HCT116 (cell line): ENCODE measurements around the gene GRM1.

Experiments
- ELF1 ChIP-seq: IDR thresholded peaks from 2 replicates; pipeline ENCODE4 v1.6.1; 2012; ENCODE audit warnings: low read depth, borderline replicate concordance
- FOSL1 ChIP-seq: IDR thresholded peaks from 2 replicates; pipeline ENCODE4 v1.6.1; 2012; ENCODE audit warnings: low read depth
- JUND ChIP-seq: IDR thresholded peaks from 2 replicates; pipeline ENCODE4 v1.6.1; 2012
- POLR2A ChIP-seq: IDR thresholded peaks from 2 replicates; pipeline ENCODE4 v1.7.0; 2011; ENCODE audit warnings: borderline replicate concordance; ENCODE audit not compliant: insufficient read depth, insufficient read length; ENCODE audit errors: extremely low read depth
- POLR2AphosphoS5 ChIP-seq: IDR thresholded peaks from 2 replicates; pipeline ENCODE4 v1.6.1; 2011; ENCODE audit warnings: mild to moderate bottlenecking, low read depth, low read length, moderate library complexity
- RAD21 ChIP-seq: IDR thresholded peaks from 2 replicates; pipeline ENCODE4 v1.6.1; 2012; ENCODE audit warnings: low read depth, mild to moderate bottlenecking
- SP1 ChIP-seq: IDR thresholded peaks from 2 replicates; pipeline ENCODE4 v1.6.1; 2012; ENCODE audit warnings: low read depth
- SRF ChIP-seq: IDR thresholded peaks from 2 replicates; pipeline ENCODE4 v1.6.1; 2012; ENCODE audit warnings: low read depth
- YY1 ChIP-seq: IDR thresholded peaks from 2 replicates; pipeline ENCODE4 v1.6.1; 2011; ENCODE audit warnings: low read length, low read depth, moderate library complexity, mild to moderate bottlenecking; ENCODE audit not compliant: insufficient replicate concordance; ENCODE audit errors: extremely low read depth
- TF ChIP-seq, protein P1 (sequence below), 3 experiments: fragments of 200-600 bp in 1 of 3; sonication (generic) in 1 of 3; IDR thresholded peaks in 2 of 3; conservative IDR thresholded peaks in 1 of 3; 2 replicates each; pipeline ENCODE4 v1.5.1; 2012 to 2017; ENCODE audit warnings: low read depth in 2 of 3, low read length in 2 of 3, antibody characterized with exemption in 1 of 3, borderline replicate concordance in 1 of 3, control low read depth in 1 of 3, mild to moderate bottlenecking in 1 of 3, mixed read lengths in 1 of 3, mixed run types in 1 of 3, moderate library complexity in 1 of 3; ENCODE audit not compliant: insufficient read depth in 1 of 3

DNA sequence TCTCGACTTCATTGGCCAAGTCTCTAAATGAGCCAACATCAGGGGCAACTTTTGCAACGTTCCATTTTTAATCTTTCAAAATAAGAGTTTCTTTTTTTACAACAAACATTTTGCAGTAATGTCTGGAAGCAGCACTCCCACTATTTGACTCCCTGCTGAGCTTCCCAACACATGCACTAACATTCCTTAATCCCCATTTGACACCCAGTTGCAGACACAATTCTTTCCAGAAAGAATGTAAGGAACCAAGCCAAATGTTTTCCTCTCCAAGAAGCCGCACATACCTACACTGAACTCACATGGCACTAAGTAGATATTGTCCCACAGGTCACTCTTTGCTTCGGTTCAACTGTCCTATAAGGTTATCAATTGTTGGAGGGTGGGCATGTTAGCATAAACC, 165.6 kb downstream of the GRM1 start:
- TF ChIP-seq SRF (no peak), JUND (no peak), POLR2A (no peak), RAD21 (no peak), YY1 (no peak), POLR2AphosphoS5 (no peak), ELF1 (no peak), FOSL1 (no peak), SP1 (no peak)
- TF ChIP-seq, protein P1, sequence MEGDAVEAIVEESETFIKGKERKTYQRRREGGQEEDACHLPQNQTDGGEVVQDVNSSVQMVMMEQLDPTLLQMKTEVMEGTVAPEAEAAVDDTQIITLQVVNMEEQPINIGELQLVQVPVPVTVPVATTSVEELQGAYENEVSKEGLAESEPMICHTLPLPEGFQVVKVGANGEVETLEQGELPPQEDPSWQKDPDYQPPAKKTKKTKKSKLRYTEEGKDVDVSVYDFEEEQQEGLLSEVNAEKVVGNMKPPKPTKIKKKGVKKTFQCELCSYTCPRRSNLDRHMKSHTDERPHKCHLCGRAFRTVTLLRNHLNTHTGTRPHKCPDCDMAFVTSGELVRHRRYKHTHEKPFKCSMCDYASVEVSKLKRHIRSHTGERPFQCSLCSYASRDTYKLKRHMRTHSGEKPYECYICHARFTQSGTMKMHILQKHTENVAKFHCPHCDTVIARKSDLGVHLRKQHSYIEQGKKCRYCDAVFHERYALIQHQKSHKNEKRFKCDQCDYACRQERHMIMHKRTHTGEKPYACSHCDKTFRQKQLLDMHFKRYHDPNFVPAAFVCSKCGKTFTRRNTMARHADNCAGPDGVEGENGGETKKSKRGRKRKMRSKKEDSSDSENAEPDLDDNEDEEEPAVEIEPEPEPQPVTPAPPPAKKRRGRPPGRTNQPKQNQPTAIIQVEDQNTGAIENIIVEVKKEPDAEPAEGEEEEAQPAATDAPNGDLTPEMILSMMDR (IDR thresholded peaks at IDR 0.05 in 2 of 3, conservative IDR thresholded peaks at IDR 0.05 in 1 of 3; ENCODE audit: borderline replicate concordance in 1 of 3, insufficient read depth in 1 of 3, low read depth in 2 of 3, low read length in 2 of 3) = no peak
